ENCODE results near the gene PPM1N. TPM values are rescaled to one million over a fixed set of nuclear protein-coding genes. Genes with fewer than 3 reads are reported as not detected.
"Not testable (repeated sequence)": the region's sequence is repeated elsewhere in the genome, so short reads cannot be mapped to it uniquely, and the experiment has no call there.

PPM1N gene
- total RNA-seq, 4 donors from 2014 or later, result 0.39 to 5.0 (median 0.60) TPM; not detected in 1

DNA sequence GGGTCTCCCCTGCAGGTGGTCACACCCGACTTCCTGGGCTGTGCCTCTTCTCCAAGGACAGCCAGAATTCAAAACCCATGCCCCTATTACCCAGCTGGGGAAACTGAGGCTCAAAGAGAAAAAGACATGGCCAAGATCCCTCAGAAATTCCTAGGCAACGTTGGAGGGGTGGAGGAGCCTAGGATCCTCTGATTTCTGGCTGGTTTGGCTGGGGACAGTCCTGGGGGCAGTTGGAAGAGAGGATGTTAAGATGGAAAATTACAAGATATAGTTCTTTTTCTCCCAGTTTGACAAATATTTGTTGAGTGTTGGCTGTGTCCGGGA is 11.4 kb downstream of the PPM1N start:
- H3K4me1 ChIP-seq, result peaks cover 0 to 62% (median 29%) of the 10 kb centered on the region in 4 donors
- TF ChIP-seq, protein P1, sequence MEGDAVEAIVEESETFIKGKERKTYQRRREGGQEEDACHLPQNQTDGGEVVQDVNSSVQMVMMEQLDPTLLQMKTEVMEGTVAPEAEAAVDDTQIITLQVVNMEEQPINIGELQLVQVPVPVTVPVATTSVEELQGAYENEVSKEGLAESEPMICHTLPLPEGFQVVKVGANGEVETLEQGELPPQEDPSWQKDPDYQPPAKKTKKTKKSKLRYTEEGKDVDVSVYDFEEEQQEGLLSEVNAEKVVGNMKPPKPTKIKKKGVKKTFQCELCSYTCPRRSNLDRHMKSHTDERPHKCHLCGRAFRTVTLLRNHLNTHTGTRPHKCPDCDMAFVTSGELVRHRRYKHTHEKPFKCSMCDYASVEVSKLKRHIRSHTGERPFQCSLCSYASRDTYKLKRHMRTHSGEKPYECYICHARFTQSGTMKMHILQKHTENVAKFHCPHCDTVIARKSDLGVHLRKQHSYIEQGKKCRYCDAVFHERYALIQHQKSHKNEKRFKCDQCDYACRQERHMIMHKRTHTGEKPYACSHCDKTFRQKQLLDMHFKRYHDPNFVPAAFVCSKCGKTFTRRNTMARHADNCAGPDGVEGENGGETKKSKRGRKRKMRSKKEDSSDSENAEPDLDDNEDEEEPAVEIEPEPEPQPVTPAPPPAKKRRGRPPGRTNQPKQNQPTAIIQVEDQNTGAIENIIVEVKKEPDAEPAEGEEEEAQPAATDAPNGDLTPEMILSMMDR (IDR thresholded peaks at IDR 0.05), result no peak
- TF ChIP-seq POLR2A (IDR thresholded peaks at IDR 0.05) (no peak), EP300 (IDR thresholded peaks at IDR 0.05) (no peak)
- 7 to 10% methylated on average over 3 of the region's 3 CpGs for WGBS, 2 donors
- no peaks in the 10 kb centered on the region for H3K36me3 ChIP-seq
- DNase-seq (ENCODE audit: low spot score in 2 of 2), result no peak
- H3K9me3 ChIP-seq, result no peaks in the 10 kb centered on the region
- peak overlapping the region; percentile 50 to 92 (median 91) for H3K27ac ChIP-seq
- peak overlapping the region; percentile 68 to 82 (median 81) for H3K4me3 ChIP-seq
- no peaks in the 10 kb centered on the region for H3K27me3 ChIP-seq

DNA sequence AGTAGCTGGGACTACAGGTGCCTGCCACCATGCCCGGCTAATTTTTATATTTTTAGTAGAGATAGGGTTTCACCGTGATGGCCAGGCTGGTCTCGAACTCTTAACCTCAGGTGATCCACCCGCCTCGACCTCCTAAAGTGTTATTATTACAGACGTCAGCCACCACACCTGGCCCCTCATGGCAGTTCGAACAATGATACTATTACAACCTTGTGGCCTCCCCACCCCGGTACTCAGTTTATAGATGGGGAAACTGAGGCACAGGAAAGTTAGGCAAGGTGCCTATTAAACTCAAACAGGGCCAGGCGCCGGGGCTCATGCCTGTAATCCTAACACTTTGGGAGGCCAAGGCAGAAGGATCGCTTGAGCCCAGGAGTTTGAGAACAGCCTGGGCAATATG is 12.1 kb downstream of the PPM1N start:
- Histone ChIP-seq H3K4me1 (peaks cover 0 to 68% (median 34%) of the 10 kb centered on the region in 4 donors), H3K27ac (peak overlapping the region in 2 of 4 donors; percentile 90 to 92)
- DNase-seq (ENCODE audit: low spot score in 2 of 2); H3K4me3 ChIP-seq; H3K27me3 ChIP-seq; H3K36me3 ChIP-seq; H3K9me3 ChIP-seq: not testable (repeated sequence)
- WGBS, 2 donors, result 83 to 84% methylated on average over 11 of the region's 11 CpGs

DNA sequence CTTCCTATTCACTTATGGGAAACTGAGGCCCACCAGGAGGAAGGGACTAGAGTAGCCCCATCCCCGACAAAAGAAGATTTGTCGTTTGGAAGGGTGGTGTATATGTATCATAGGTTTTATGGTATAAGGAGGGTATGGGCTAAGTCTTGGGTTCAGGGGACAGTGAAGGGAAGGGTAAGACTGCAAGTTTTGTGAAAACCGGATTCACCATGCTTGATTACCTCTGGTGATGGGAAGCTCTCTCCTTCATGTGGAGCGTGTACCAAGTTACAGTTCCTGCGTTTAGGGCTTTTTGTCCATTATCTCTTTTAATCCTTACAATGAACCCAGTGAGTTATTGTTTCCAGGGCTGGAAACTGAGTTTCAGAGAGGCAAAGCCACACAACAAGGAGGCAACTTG is 12.8 kb downstream of the PPM1N start:
- TF ChIP-seq POLR2A (IDR thresholded peaks at IDR 0.05), result no peak
- TF ChIP-seq, protein P1 (IDR thresholded peaks at IDR 0.05), result no peak
- 91 to 94% methylated on average over 5 of the region's 5 CpGs for WGBS, 2 donors
- Histone ChIP-seq H3K27me3 (no peaks in the 10 kb centered on the region), H3K4me3 (no peak overlapping the region), H3K9me3 (no peaks in the 10 kb centered on the region), H3K4me1 (peaks cover 0 to 72% (median 37%) of the 10 kb centered on the region in 4 donors), H3K27ac (no peak overlapping the region), H3K36me3 (peaks cover 0 to 5% (median 0%) of the 10 kb centered on the region in 3 donors)
- DNase-seq (ENCODE audit: low spot score in 2 of 2), result no peak

DNA sequence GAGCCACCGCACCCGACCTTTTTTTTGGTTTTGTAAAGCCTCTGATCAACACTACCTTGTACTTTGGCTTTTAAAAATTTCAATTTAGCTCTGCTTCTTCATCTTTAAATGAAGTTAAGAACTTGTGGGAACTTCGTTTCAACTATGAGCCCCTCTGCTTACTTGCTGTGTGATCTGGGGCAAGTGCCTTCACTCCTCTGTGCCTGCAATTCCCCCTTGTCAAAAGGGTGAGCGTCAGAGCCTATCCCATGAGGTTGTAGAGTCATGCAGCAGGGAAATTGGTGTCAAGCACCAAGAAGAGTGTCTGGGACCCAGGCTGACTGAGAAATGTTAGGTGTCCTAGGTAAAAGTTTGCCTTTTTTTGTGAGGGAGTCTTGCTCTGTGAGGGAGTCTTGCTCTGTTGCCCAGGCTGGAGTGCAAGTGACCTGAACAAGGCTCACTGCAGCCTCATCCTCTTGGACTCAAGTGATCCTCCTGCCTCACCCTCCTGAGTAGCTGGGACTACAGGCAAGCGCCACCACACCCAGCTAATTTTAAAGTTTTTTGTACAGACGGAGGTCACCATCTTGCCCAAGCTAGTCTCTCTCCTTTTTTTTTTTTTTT is 14.7 kb downstream of the PPM1N start:
- peaks cover 0 to 73% (median 37%) of the 10 kb centered on the region in 4 donors for H3K4me1 ChIP-seq
- TF ChIP-seq POLR2A (IDR thresholded peaks at IDR 0.05) (no peak), EP300 (IDR thresholded peaks at IDR 0.05) (no peak)
- TF ChIP-seq, protein P1 (IDR thresholded peaks at IDR 0.05), result no peak
- H3K9me3 ChIP-seq, result no peaks in the 10 kb centered on the region
- H3K4me3 ChIP-seq, result no peak overlapping the region
- peak overlapping the region in 1 of 4 donors; percentile 1 for H3K27ac ChIP-seq
- no peak for DNase-seq (ENCODE audit: low spot score in 2 of 2)
- WGBS, 2 donors, result 83 to 86% methylated on average over 6 of the region's 6 CpGs
- H3K36me3 ChIP-seq, result peaks cover 0 to 19% (median 6%) of the 10 kb centered on the region in 3 donors
- H3K27me3 ChIP-seq, result no peaks in the 10 kb centered on the region

DNA sequence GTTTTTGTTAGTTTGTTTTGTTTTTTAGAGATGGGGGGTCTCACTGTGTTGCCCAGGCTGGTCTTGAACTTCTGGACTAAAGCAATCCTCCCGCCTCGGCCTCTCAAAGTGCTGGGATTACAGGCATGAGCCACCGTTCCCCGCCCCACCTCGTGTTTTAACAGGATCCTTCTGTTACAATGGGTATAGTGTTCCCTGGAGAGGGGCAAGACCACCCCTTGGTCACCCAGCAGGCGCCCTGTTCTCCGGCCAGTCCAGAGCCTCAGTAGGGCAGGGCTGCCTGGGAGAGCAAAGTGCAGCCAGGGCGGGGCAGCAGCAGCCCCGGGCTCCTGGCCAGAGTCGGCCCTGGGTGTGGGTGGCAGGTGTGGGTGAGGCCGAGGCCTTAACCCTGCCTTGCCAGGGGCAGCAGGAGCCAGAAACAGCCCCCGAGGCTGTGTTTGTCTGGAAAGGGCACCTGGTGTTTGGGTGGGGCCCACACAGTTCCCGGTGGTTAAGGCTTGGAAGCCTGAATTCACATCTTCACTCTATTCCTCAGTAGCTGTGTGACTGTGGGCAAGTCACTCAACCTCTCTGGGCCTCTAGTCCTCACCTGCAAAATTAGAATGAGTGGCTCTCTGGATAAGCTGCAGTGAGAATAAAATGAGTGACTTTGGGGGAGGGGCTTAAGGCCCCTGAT is 16.3 kb downstream of the PPM1N start:
- TF ChIP-seq EP300 (IDR thresholded peaks at IDR 0.05) (no peak), POLR2A (IDR thresholded peaks at IDR 0.05) (no peak)
- TF ChIP-seq, protein P1 (IDR thresholded peaks at IDR 0.05), result no peak

More for the DNA sequence above, 16.3 kb downstream of the PPM1N start:
- no peak overlapping the region for H3K4me3 ChIP-seq
- no peaks in the 10 kb centered on the region for H3K9me3 ChIP-seq
- WGBS, 2 donors, result 33 to 34% methylated on average over 13 of the region's 13 CpGs
- H3K27ac ChIP-seq, result peak overlapping the region in 3 of 4 donors; percentile 74 to 76 (median 75)
- no peaks in the 10 kb centered on the region for H3K27me3 ChIP-seq
- peaks cover 0 to 35% (median 13%) of the 10 kb centered on the region in 3 donors for H3K36me3 ChIP-seq
- peaks cover 0 to 60% (median 31%) of the 10 kb centered on the region in 4 donors for H3K4me1 ChIP-seq
- no peak for DNase-seq (ENCODE audit: low spot score in 2 of 2)

All from tibial nerve (tissue), 4 donors.